Measurements from ENCODE around the gene HSPB7. TPM values are rescaled to one million over a fixed set of nuclear protein-coding genes. Genes with fewer than 3 reads are reported as not detected.
"Not testable (repeated sequence)": the region's sequence is repeated elsewhere in the genome, so short reads cannot be mapped to it uniquely, and the experiment has no call there.

Gene HSPB7
- total RNA-seq, 1 donor from 2014 or later: 191 TPM

GRCh38 chr1:16063921-16064320, 46.1 kb upstream of the HSPB7 start:
- no peak for TF ChIP-seq CTCF (IDR thresholded peaks at IDR 0.05)
- Histone ChIP-seq H3K9me3 (no peaks in the 10 kb centered on the region), H3K4me3 (no peak overlapping the region), H3K27me3 (no peaks in the 10 kb centered on the region), H3K4me1 (peaks cover 6 to 7% of the 10 kb centered on the region in 2 donors), H3K27ac (no peak overlapping the region), H3K36me3 (no peaks in the 10 kb centered on the region)
- DNase-seq (ENCODE audit: low spot score in 2 of 2): no peak
- intact Hi-C loops (cut with DNase I): no loop called here

DNA sequence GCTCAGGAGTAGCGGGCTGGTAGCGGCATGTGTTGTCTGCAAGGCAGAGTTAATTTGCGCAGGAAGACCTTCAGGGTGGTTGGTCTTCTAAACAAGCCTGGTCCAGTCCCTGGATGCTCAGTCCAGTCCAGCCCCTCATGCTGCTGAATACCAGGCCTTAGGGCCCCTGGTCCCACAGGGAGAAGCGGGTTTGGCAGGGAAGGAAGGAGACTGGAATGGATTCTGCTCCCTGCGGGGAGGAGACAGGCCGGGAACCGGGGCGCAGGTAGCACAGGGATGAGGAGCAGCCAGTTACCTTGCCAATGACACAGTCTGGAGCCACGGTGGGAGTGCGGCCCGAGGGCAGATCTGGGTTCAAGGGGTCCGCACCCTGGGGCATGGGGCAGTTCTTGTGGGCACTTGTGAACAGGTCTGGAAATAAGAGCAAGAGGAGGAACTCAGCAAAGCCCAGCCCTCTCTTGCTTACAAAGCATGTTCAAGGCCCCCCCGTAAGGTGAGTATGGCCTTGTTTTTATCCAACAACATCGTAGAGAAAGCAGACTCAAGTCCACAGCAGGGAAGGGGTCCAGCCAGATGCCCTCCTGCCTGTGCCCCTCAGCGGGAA, 45.5 kb upstream of the HSPB7 start:
- DNase-seq (ENCODE audit: low spot score in 2 of 2): no peak
- Histone ChIP-seq H3K4me1 (peaks cover 3% of the 10 kb centered on the region in 2 donors), H3K27me3 (no peaks in the 10 kb centered on the region), H3K4me3 (no peak overlapping the region), H3K36me3 (no peaks in the 10 kb centered on the region), H3K27ac (no peak overlapping the region), H3K9me3 (no peaks in the 10 kb centered on the region)
- intact Hi-C loops (cut with DNase I): no loop called here
- TF ChIP-seq CTCF (IDR thresholded peaks at IDR 0.05): no peak

- H3K4me1 ChIP-seq; H3K4me3 ChIP-seq; H3K9me3 ChIP-seq; H3K36me3 ChIP-seq; intact Hi-C loops (cut with DNase I); H3K27ac ChIP-seq; H3K27me3 ChIP-seq; DNase-seq (ENCODE audit: low spot score in 2 of 2): not testable (repeated sequence)
Measured at GRCh38 chr1:16062687-16063075, 44.8 kb upstream of the HSPB7 start.

GRCh38 chr1:16061989-16062686, 44.3 kb upstream of the HSPB7 start:
- H3K4me1 ChIP-seq; H3K4me3 ChIP-seq; H3K9me3 ChIP-seq; H3K27ac ChIP-seq; H3K36me3 ChIP-seq; DNase-seq (ENCODE audit: low spot score in 2 of 2); intact Hi-C loops (cut with DNase I); H3K27me3 ChIP-seq: not testable (repeated sequence)

DNA sequence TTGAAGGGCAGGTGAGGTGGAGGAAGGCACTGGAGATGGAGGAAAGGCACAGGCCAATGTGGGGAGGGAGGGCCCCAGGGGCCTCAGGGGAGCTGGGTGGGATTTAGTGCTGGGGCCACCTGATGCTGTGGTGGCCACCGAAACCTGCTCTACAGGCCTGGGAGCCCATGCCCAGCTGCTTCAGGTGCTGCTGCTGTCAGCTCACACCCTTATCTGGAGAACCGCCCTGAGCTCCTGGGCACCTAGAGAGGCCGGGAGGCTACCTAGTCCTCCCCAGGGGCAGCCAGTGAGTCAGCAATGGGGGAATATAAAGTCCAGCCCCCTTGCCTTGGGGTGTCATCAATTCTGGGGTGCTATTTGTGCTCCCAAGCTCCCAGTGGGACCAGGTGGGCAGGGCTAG, 43.4 kb upstream of the HSPB7 start:
- H3K4me3 ChIP-seq: no peak overlapping the region
- H3K9me3 ChIP-seq: no peaks in the 10 kb centered on the region
- intact Hi-C loops (cut with DNase I): no loop called here
- no peaks in the 10 kb centered on the region for H3K4me1 ChIP-seq
- no peaks in the 10 kb centered on the region for H3K27me3 ChIP-seq
- H3K27ac ChIP-seq: no peak overlapping the region
- no peak for TF ChIP-seq CTCF (IDR thresholded peaks at IDR 0.05)
- H3K36me3 ChIP-seq: no peaks in the 10 kb centered on the region
- DNase-seq (ENCODE audit: low spot score in 2 of 2): no peak

DNA sequence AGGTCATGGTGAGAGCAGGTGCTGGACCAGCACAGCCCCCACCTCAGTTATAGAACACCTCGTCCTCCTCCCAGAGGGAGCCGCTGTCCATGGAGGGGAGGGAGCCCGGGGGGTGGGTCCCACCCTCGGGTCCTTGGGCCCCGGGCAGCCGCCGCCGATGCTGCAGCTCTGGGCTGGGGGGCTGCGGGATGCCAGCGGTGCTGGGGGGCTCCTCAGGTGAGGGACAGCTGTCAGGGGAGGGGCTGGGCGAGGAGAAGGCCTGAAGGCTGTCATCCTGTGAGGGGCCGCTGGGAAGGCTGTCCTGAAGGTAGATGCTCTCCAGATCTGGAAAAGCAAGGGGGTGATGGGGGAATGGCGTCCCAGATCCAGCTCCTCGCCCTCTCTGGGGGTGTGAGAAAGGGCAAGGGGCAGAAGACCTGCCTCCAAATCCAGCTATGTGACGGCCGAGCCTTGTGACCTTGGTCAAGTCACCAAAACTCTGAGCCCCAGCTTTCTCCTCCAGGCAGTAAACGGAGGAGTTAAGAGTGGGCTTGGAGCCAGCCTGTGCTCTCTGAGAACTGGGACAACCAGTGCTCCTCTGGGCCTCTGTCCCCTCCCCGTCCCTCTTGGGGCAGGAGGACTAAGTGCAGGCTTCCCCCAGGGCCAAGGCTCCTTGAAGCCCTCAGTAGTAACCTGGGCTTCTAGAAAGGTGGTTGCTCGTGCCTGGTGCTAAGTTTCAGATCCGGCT, 40.7 kb upstream of the HSPB7 start:
- H3K4me3 ChIP-seq; H3K4me1 ChIP-seq; H3K27me3 ChIP-seq; intact Hi-C loops (cut with DNase I); DNase-seq (ENCODE audit: low spot score in 2 of 2); H3K9me3 ChIP-seq; H3K36me3 ChIP-seq; H3K27ac ChIP-seq: not testable (repeated sequence)

DNA sequence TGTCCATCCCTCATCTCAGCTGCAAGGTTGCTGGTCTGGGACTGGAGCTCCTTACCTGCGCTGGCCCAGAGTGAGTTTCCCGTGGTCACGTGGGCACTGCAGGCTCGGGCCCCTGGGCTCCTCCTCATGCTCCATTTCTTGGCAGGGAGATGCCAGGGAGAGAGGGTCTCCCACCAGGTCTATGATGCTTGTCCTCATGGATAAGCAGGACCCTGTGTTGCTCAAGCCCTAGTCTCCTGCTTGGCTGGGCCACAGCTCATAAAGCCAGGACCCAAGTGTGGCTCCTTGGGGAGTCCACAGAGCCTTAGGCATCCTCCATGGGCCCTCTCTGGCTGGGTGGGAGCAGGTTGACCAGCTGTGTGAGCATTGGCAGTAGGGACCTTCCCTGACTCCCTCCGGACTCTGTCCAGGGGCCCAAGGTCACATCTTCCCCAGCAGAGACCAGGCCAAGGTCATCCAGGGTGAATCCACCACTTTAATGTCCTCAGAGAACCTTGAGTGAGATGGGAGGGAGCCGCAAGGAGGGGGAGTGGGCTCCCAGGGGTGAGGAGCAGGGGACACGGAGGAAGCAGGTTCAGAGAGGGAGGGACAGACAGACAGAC, 39.6 kb upstream of the HSPB7 start:
- intact Hi-C loops (cut with DNase I): loop anchor here (1.0 kb wide), 1 partner anchor 24 kb away; no protein-coding TSS in a partner anchor
- not testable (repeated sequence) for H3K9me3 ChIP-seq; H3K27ac ChIP-seq; H3K27me3 ChIP-seq; DNase-seq (ENCODE audit: low spot score in 2 of 2); H3K4me3 ChIP-seq; H3K4me1 ChIP-seq; H3K36me3 ChIP-seq

GRCh38 chr1:16056521-16056912, 38.7 kb upstream of the HSPB7 start:
- intact Hi-C loops (cut with DNase I): loop anchor here (1.0 kb wide), 1 partner anchor 47 kb away; no protein-coding TSS in a partner anchor
- not testable (repeated sequence) for H3K27me3 ChIP-seq; H3K4me3 ChIP-seq; H3K4me1 ChIP-seq; H3K36me3 ChIP-seq; DNase-seq (ENCODE audit: low spot score in 2 of 2); H3K27ac ChIP-seq; H3K9me3 ChIP-seq
